HUES48 (cell line): ENCODE results near the gene CTR9.
A peak's percentile ranks its signal among the peaks of the same experiment; 100 is the strongest.

Experiments used
- H3K27ac ChIP-seq: one replicate; pipeline ENCODE4 v1.7.0; 2013; ENCODE audit warnings: low read depth, low read length, inconsistent platforms
- H3K27me3 ChIP-seq: 2 replicates; pipeline ENCODE4 v1.6.1; 2013; ENCODE audit warnings: mild to moderate bottlenecking, low read length; ENCODE audit not compliant: control insufficient read depth, insufficient read depth
- H3K36me3 ChIP-seq: 2 replicates; pipeline ENCODE4 v1.6.1; 2013; ENCODE audit warnings: low read length; ENCODE audit not compliant: control insufficient read depth, insufficient read depth
- H3K4me1 ChIP-seq: 2 replicates; pipeline ENCODE4 v1.6.1; 2013; ENCODE audit warnings: mild to moderate bottlenecking, low read length; ENCODE audit not compliant: control insufficient read depth, insufficient read depth
- H3K4me3 ChIP-seq: 2 replicates; pipeline ENCODE4 v1.5.1; 2013; ENCODE audit warnings: mild to moderate bottlenecking, low read depth, low read length
- H3K9ac ChIP-seq: 2 replicates; pipeline ENCODE4 v1.6.1; 2013; ENCODE audit warnings: mild to moderate bottlenecking, low read depth, low read length, moderate library complexity
- H3K9me3 ChIP-seq: 2 replicates; pipeline ENCODE4 v1.6.1; 2013; ENCODE audit warnings: low read length; ENCODE audit not compliant: control insufficient read depth, insufficient read depth

Gene CTR9

GRCh38 chr11:10784232-10785145 lies 33.4 kb downstream of the CTR9 start:
- Histone ChIP-seq H3K4me3 (no peak overlapping the region), H3K9me3 (no peaks in the 10 kb centered on the region), H3K27me3 (no peaks in the 10 kb centered on the region), H3K27ac (peak overlapping the region; percentile 45), H3K9ac (no peak overlapping the region), H3K36me3 (peaks cover 5% of the 10 kb centered on the region; the same call in 1 of the 2 replicates), H3K4me1 (0 out of 2 replicates have a peak, but pooled peaks cover 6% of the 10 kb centered on the region)

GRCh38 chr11:10785146-10785474 lies 34.1 kb downstream of the CTR9 start:
- no peaks in the 10 kb centered on the region for H3K36me3 ChIP-seq
- H3K4me1 ChIP-seq = 0 out of 2 replicates have a peak, but pooled peaks cover 6% of the 10 kb centered on the region
- no peaks in the 10 kb centered on the region for H3K27me3 ChIP-seq
- H3K4me3 ChIP-seq = no peak overlapping the region
- H3K27ac ChIP-seq = peak overlapping the region; percentile 45
- no peak overlapping the region for H3K9ac ChIP-seq
- no peaks in the 10 kb centered on the region for H3K9me3 ChIP-seq

GRCh38 chr11:10786451-10786850 lies 35.4 kb downstream of the CTR9 start:
- no peak overlapping the region for H3K27ac ChIP-seq
- H3K4me1 ChIP-seq = 0 out of 2 replicates have a peak, but pooled peaks cover 6% of the 10 kb centered on the region

DNA sequence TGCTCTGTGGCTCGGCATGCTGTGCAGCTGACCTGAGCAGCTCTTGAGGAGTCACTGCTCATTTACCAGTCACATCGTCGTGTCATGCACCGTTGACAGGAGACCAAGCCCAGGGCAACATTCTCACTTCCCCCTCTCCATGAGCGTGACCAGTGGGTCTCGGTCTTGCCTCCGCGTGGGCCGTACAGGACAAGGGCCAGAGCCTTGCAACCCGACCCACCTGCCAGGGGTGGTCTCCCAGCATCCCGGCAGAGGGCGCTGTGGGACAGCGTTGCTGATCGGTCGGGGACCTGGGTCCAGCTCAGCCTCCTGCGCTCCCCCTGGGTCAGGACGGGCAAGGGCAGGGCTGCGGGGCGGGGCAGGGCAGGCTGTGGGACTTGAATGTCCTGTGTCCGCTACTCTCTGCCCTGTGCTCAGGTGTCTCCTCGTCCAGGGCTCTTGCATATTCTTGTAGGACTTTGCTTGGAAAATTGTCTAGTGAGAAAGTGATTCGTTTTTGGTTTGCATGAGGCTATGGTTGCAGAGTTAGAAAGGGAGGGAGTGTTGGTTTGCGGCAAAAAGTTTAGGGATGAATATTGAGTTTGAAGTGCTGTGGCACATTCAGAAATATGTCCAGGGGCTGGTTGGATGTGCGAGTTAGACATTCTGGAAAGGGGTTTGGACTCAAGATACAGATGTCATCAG lies 41.5 kb downstream of the CTR9 start:
- no peak overlapping the region for H3K4me3 ChIP-seq
- no peaks in the 10 kb centered on the region for H3K9me3 ChIP-seq
- H3K36me3 ChIP-seq = peaks cover 17% of the 10 kb centered on the region
- no peak overlapping the region for H3K9ac ChIP-seq
- H3K27ac ChIP-seq = no peak overlapping the region
- peaks cover 5% of the 10 kb centered on the region; the same call in 1 of the 2 replicates for H3K27me3 ChIP-seq
- H3K4me1 ChIP-seq = no peaks in the 10 kb centered on the region

More at GRCh38 chr11:10786451-10786850, 35.4 kb downstream of the CTR9 start:
- Histone ChIP-seq H3K4me3 (no peak overlapping the region), H3K9ac (no peak overlapping the region), H3K36me3 (no peaks in the 10 kb centered on the region), H3K27me3 (no peaks in the 10 kb centered on the region), H3K9me3 (no peaks in the 10 kb centered on the region)

- Histone ChIP-seq H3K9ac (no peak overlapping the region), H3K4me3 (no peak overlapping the region), H3K9me3 (no peaks in the 10 kb centered on the region), H3K36me3 (peaks cover 29% of the 10 kb centered on the region), H3K27me3 (peaks cover 5% of the 10 kb centered on the region; the same call in 1 of the 2 replicates), H3K4me1 (no peaks in the 10 kb centered on the region), H3K27ac (no peak overlapping the region)
Measured at GRCh38 chr11:10793470-10794255, 42.6 kb downstream of the CTR9 start.

- H3K27me3 ChIP-seq = peaks cover 5% of the 10 kb centered on the region; the same call in 1 of the 2 replicates
- H3K36me3 ChIP-seq = peaks cover 54% of the 10 kb centered on the region
- H3K4me1 ChIP-seq = no peaks in the 10 kb centered on the region
- no peak overlapping the region for H3K4me3 ChIP-seq
- H3K27ac ChIP-seq = peak overlapping the region; percentile 37
- no peak overlapping the region for H3K9ac ChIP-seq
- no peaks in the 10 kb centered on the region for H3K9me3 ChIP-seq
Measured at GRCh38 chr11:10796191-10796590, 45.1 kb downstream of the CTR9 start.

DNA sequence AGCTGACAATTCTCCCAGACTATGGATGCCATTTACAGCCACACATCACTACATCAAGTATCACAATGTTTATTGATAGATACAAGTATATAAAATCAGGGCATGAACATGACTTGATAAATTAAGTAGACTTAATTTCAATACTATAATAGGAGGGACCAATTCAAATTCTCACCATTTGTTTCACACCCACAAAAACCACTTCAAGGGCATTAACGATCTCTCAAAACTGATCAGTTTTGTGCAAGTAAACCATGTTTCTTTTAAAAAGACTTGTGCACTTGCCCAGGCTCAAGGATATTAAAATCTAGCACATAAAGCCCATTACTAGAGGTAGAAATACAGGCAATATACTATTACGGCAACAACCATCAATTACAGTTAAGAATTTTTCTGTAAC lies 46.0 kb downstream of the CTR9 start:
- H3K27ac ChIP-seq = no peak overlapping the region
- H3K4me1 ChIP-seq = no peaks in the 10 kb centered on the region
- H3K9me3 ChIP-seq = no peaks in the 10 kb centered on the region
- peaks cover 5% of the 10 kb centered on the region; the same call in 1 of the 2 replicates for H3K27me3 ChIP-seq
- H3K9ac ChIP-seq = no peak overlapping the region
- H3K36me3 ChIP-seq = peaks cover 62% of the 10 kb centered on the region
- H3K4me3 ChIP-seq = no peak overlapping the region

- no peaks in the 10 kb centered on the region for H3K9me3 ChIP-seq
- H3K4me1 ChIP-seq = no peaks in the 10 kb centered on the region
- no peak overlapping the region for H3K9ac ChIP-seq
- peaks cover 67% of the 10 kb centered on the region for H3K36me3 ChIP-seq
- no peak overlapping the region for H3K4me3 ChIP-seq
- H3K27ac ChIP-seq = no peak overlapping the region
- H3K27me3 ChIP-seq = peaks cover 5% of the 10 kb centered on the region; the same call in 1 of the 2 replicates
Measured at GRCh38 chr11:10797531-10797930, 46.5 kb downstream of the CTR9 start.

GRCh38 chr11:10798330-10798928 lies 47.4 kb downstream of the CTR9 start:
- Histone ChIP-seq H3K36me3 (peaks cover 76% of the 10 kb centered on the region), H3K9ac (no peak overlapping the region), H3K27me3 (no peaks in the 10 kb centered on the region), H3K9me3 (no peaks in the 10 kb centered on the region), H3K4me3 (no peak overlapping the region), H3K4me1 (no peaks in the 10 kb centered on the region), H3K27ac (no peak overlapping the region)

DNA sequence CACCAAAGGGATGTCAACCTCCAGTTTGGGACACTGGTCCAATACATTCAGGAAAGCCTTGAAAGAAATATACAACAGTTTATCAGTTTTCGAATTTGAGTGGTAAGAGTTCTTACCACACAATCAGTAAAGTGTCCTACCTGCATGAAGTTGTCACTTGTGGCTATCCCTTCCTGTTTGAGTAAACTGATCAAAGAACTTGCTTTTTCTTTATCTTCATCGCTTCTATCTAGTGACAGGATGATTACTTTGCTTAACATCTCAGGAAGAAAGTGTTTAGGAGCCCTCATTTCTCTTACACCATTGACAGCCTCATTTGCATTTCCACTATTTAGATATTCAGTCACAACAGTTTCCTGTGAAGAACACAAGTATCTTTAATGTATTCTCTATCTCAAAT lies 49.2 kb downstream of the CTR9 start:
- H3K9me3 ChIP-seq = no peaks in the 10 kb centered on the region
- H3K4me1 ChIP-seq = no peaks in the 10 kb centered on the region
- no peak overlapping the region for H3K4me3 ChIP-seq
- H3K36me3 ChIP-seq = peaks cover 95% of the 10 kb centered on the region
- H3K27ac ChIP-seq = no peak overlapping the region
- no peak overlapping the region for H3K9ac ChIP-seq
- H3K27me3 ChIP-seq = no peaks in the 10 kb centered on the region
